ENCODE measurements around the gene DSC1.

The DSC1 gene

GRCh38 chr18:31203794-31204148 lies 41.1 kb upstream of the DSC1 start:
- H3K36me3 ChIP-seq (ENCODE audit: control insufficient read depth, insufficient read depth, low read length) = no peaks in the 10 kb centered on the region
- peaks cover 8% of the 10 kb centered on the region for H3K4me1 ChIP-seq (ENCODE audit: control insufficient read depth, insufficient read depth, low read length)
- H3K4me3 ChIP-seq (ENCODE audit: insufficient read depth, low read depth, low read length) = no peak overlapping the region
- H3K9me3 ChIP-seq (ENCODE audit: control insufficient read depth, low read length) = no peaks in the 10 kb centered on the region
- whole genome bisulfite sequencing, 2 experiments = 88 to 92% methylated on average over 5 of the region's 5 CpGs
- H3K27ac ChIP-seq (ENCODE audit: insufficient read depth, low read depth, low read length, poor library complexity, severe bottlenecking) = no peak overlapping the region
- no peaks in the 10 kb centered on the region for H3K27me3 ChIP-seq (ENCODE audit: control insufficient read depth, insufficient read depth, low read length, poor library complexity, severe bottlenecking)

GRCh38 chr18:31203096-31203793 lies 40.6 kb upstream of the DSC1 start:
- H3K27ac ChIP-seq (ENCODE audit: insufficient read depth, low read depth, low read length, poor library complexity, severe bottlenecking) = no peak overlapping the region
- no peaks in the 10 kb centered on the region for H3K27me3 ChIP-seq (ENCODE audit: control insufficient read depth, insufficient read depth, low read length, poor library complexity, severe bottlenecking)
- H3K9me3 ChIP-seq (ENCODE audit: control insufficient read depth, low read length) = no peaks in the 10 kb centered on the region
- H3K4me3 ChIP-seq (ENCODE audit: insufficient read depth, low read depth, low read length) = no peak overlapping the region
- WGBS, 2 experiments = 89 to 90% methylated on average over 9 of the region's 9 CpGs
- H3K36me3 ChIP-seq (ENCODE audit: control insufficient read depth, insufficient read depth, low read length) = no peaks in the 10 kb centered on the region
- peaks cover 8% of the 10 kb centered on the region for H3K4me1 ChIP-seq (ENCODE audit: control insufficient read depth, insufficient read depth, low read length)

- H3K9me3 ChIP-seq (ENCODE audit: control insufficient read depth, low read length) = no peaks in the 10 kb centered on the region
- 95 to 97% methylated on average over 5 of the region's 5 CpGs for WGBS, 2 experiments
- no peaks in the 10 kb centered on the region for H3K36me3 ChIP-seq (ENCODE audit: control insufficient read depth, insufficient read depth, low read length)
- H3K4me1 ChIP-seq (ENCODE audit: control insufficient read depth, insufficient read depth, low read length) = no peaks in the 10 kb centered on the region
- H3K27me3 ChIP-seq (ENCODE audit: control insufficient read depth, insufficient read depth, low read length, poor library complexity, severe bottlenecking) = no peaks in the 10 kb centered on the region
- no peak overlapping the region for H3K4me3 ChIP-seq (ENCODE audit: insufficient read depth, low read depth, low read length)
- H3K27ac ChIP-seq (ENCODE audit: insufficient read depth, low read depth, low read length, poor library complexity, severe bottlenecking) = no peak overlapping the region
These were observed 36.6 kb upstream of the DSC1 start for GRCh38 chr18:31199190-31199769.

- H3K36me3 ChIP-seq (ENCODE audit: control insufficient read depth, insufficient read depth, low read length) = no peaks in the 10 kb centered on the region
- H3K27ac ChIP-seq (ENCODE audit: insufficient read depth, low read depth, low read length, poor library complexity, severe bottlenecking) = no peak overlapping the region
- H3K9me3 ChIP-seq (ENCODE audit: control insufficient read depth, low read length) = no peaks in the 10 kb centered on the region
- no peaks in the 10 kb centered on the region for H3K4me1 ChIP-seq (ENCODE audit: control insufficient read depth, insufficient read depth, low read length)
- no peak overlapping the region for H3K4me3 ChIP-seq (ENCODE audit: insufficient read depth, low read depth, low read length)
- no peaks in the 10 kb centered on the region for H3K27me3 ChIP-seq (ENCODE audit: control insufficient read depth, insufficient read depth, low read length, poor library complexity, severe bottlenecking)
- WGBS, 2 experiments = 90 to 98% methylated on average over 2 of the region's 2 CpGs
These were observed 35.0 kb upstream of the DSC1 start for GRCh38 chr18:31197676-31198075.

- Histone ChIP-seq H3K4me1 (ENCODE audit: control insufficient read depth, insufficient read depth, low read length) (no peaks in the 10 kb centered on the region), H3K4me3 (ENCODE audit: insufficient read depth, low read depth, low read length) (no peak overlapping the region)
- WGBS, 2 experiments = 83 to 97% methylated on average over 2 to 3 of the region's 3 CpGs
These were observed 32.4 kb upstream of the DSC1 start for GRCh38 chr18:31195063-31195462.

GRCh38 chr18:31192086-31192776 lies 29.6 kb upstream of the DSC1 start:
- no peaks in the 10 kb centered on the region for H3K36me3 ChIP-seq (ENCODE audit: control insufficient read depth, insufficient read depth, low read length)
- no peaks in the 10 kb centered on the region for H3K4me1 ChIP-seq (ENCODE audit: control insufficient read depth, insufficient read depth, low read length)
- H3K27ac ChIP-seq (ENCODE audit: insufficient read depth, low read depth, low read length, poor library complexity, severe bottlenecking) = no peak overlapping the region
- no peak overlapping the region for H3K4me3 ChIP-seq (ENCODE audit: insufficient read depth, low read depth, low read length)
- H3K9me3 ChIP-seq (ENCODE audit: control insufficient read depth, low read length) = no peaks in the 10 kb centered on the region
- H3K27me3 ChIP-seq (ENCODE audit: control insufficient read depth, insufficient read depth, low read length, poor library complexity, severe bottlenecking) = no peaks in the 10 kb centered on the region

More at GRCh38 chr18:31195063-31195462, 32.4 kb upstream of the DSC1 start:
- Histone ChIP-seq H3K27me3 (ENCODE audit: control insufficient read depth, insufficient read depth, low read length, poor library complexity, severe bottlenecking) (no peaks in the 10 kb centered on the region), H3K27ac (ENCODE audit: insufficient read depth, low read depth, low read length, poor library complexity, severe bottlenecking) (no peak overlapping the region), H3K9me3 (ENCODE audit: control insufficient read depth, low read length) (no peaks in the 10 kb centered on the region), H3K36me3 (ENCODE audit: control insufficient read depth, insufficient read depth, low read length) (no peaks in the 10 kb centered on the region)

GRCh38 chr18:31190919-31191318 lies 28.3 kb upstream of the DSC1 start:
- H3K27ac ChIP-seq (ENCODE audit: insufficient read depth, low read depth, low read length, poor library complexity, severe bottlenecking) = no peak overlapping the region
- H3K36me3 ChIP-seq (ENCODE audit: control insufficient read depth, insufficient read depth, low read length) = no peaks in the 10 kb centered on the region
- no peak overlapping the region for H3K4me3 ChIP-seq (ENCODE audit: insufficient read depth, low read depth, low read length)
- H3K27me3 ChIP-seq (ENCODE audit: control insufficient read depth, insufficient read depth, low read length, poor library complexity, severe bottlenecking) = no peaks in the 10 kb centered on the region
- H3K4me1 ChIP-seq (ENCODE audit: control insufficient read depth, insufficient read depth, low read length) = no peaks in the 10 kb centered on the region
- no peaks in the 10 kb centered on the region for H3K9me3 ChIP-seq (ENCODE audit: control insufficient read depth, low read length)
- 96 to 100% methylated on average over 1 to 2 of the region's 2 CpGs for WGBS, 2 experiments

- 92 to 100% methylated on average over 1 to 2 of the region's 2 CpGs for WGBS, 2 experiments
- no peak overlapping the region for H3K4me3 ChIP-seq (ENCODE audit: insufficient read depth, low read depth, low read length)
- H3K4me1 ChIP-seq (ENCODE audit: control insufficient read depth, insufficient read depth, low read length) = no peaks in the 10 kb centered on the region
- no peaks in the 10 kb centered on the region for H3K36me3 ChIP-seq (ENCODE audit: control insufficient read depth, insufficient read depth, low read length)
- no peaks in the 10 kb centered on the region for H3K27me3 ChIP-seq (ENCODE audit: control insufficient read depth, insufficient read depth, low read length, poor library complexity, severe bottlenecking)
- H3K27ac ChIP-seq (ENCODE audit: insufficient read depth, low read depth, low read length, poor library complexity, severe bottlenecking) = no peak overlapping the region
- H3K9me3 ChIP-seq (ENCODE audit: control insufficient read depth, low read length) = no peaks in the 10 kb centered on the region
These were observed 27.1 kb upstream of the DSC1 start for GRCh38 chr18:31189757-31190156.

GRCh38 chr18:31185186-31185950 lies 22.7 kb upstream of the DSC1 start:
- Histone ChIP-seq H3K9me3 (ENCODE audit: control insufficient read depth, low read length) (no peaks in the 10 kb centered on the region), H3K27ac (ENCODE audit: insufficient read depth, low read depth, low read length, poor library complexity, severe bottlenecking) (no peak overlapping the region)
- 64 to 82% methylated on average over 3 to 4 of the region's 4 CpGs for WGBS, 2 experiments

GRCh38 chr18:31183302-31183701 lies 20.6 kb upstream of the DSC1 start:
- Histone ChIP-seq H3K4me3 (ENCODE audit: insufficient read depth, low read depth, low read length) (no peak overlapping the region), H3K9me3 (ENCODE audit: control insufficient read depth, low read length) (no peaks in the 10 kb centered on the region), H3K36me3 (ENCODE audit: control insufficient read depth, insufficient read depth, low read length) (no peaks in the 10 kb centered on the region), H3K27me3 (ENCODE audit: control insufficient read depth, insufficient read depth, low read length, poor library complexity, severe bottlenecking) (no peaks in the 10 kb centered on the region), H3K4me1 (ENCODE audit: control insufficient read depth, insufficient read depth, low read length) (no peaks in the 10 kb centered on the region), H3K27ac (ENCODE audit: insufficient read depth, low read depth, low read length, poor library complexity, severe bottlenecking) (no peak overlapping the region)
- WGBS, 2 experiments = 100% methylated on average over 2 of the region's 2 CpGs

More at GRCh38 chr18:31185186-31185950, 22.7 kb upstream of the DSC1 start:
- H3K4me1 ChIP-seq (ENCODE audit: control insufficient read depth, insufficient read depth, low read length) = no peaks in the 10 kb centered on the region
- no peak overlapping the region for H3K4me3 ChIP-seq (ENCODE audit: insufficient read depth, low read depth, low read length)
- H3K36me3 ChIP-seq (ENCODE audit: control insufficient read depth, insufficient read depth, low read length) = no peaks in the 10 kb centered on the region
- no peaks in the 10 kb centered on the region for H3K27me3 ChIP-seq (ENCODE audit: control insufficient read depth, insufficient read depth, low read length, poor library complexity, severe bottlenecking)
